HG03460 (cell line): ENCODE data around the gene CAVIN2.

Experiments
- ATAC-seq: cut with Tn5 transposase; IDR thresholded peaks from one replicate; pipeline ENCODE4 v1.9.1; 2021; ENCODE audit not compliant: unreplicated experiment

CAVIN2 gene

DNA sequence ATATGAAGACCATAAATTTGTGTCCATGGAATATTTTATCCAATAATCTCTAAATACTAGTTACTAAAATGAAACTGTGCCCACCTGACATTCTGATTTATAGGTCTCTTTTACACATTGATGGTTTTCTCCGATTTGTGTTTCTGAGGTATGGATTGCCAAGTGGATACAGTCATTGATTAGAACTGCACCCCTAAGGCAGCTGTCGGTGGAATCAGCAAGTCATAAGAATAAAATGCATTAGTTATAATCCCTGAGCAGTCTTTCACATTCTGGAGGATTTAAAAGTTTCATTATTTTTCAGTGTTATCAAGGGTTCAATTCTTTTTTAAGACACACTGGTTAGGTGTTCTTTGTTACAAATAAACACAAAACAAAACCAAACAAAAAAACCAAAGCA is 6.0 kb downstream of the CAVIN2 start:
- ATAC-seq = no peak

DNA sequence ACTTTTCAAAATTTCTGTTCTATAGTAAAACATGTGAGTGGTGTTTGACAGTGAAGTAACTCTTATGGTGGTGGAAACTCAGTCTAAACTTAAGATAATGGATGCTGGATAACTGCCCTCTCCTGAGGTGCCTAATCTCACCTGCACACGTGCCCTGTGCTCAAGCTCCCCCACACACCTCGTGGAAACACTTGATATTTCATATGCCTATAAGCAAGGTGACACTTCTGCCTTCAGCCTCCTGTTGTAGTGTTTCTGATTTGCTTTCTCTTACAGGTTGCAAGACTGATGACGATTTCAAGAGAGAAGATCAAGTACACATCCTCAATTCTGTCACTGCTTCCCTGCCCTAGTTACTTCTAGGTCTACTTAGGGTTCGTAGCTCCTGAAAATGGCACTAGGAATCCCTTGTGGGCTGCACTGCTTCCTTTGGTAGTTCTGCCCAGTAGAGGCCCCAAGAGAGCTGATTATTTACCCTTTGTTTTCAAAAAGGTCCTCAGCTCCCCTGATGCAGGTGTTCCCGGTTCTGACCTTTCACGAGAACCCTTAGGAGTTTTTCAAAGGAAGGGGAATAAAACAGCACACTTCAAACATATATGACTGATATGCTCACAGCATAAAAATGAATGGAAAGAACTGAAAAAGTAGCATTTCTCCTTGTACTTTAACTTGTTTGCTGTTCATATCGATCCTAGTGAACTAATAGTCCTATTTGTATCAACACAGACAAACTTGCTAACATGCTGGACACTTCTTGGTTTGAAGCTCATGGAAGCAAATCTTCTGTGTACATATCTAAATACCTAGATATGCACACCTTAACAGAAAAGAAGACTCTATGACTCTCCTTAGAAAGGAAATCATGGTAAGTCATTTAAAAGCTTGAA is 6.7 kb downstream of the CAVIN2 start:
- ATAC-seq = no peak

- no peak for ATAC-seq
These were observed 8.4 kb downstream of the CAVIN2 start for GRCh38 chr2:191838526-191838925.

DNA sequence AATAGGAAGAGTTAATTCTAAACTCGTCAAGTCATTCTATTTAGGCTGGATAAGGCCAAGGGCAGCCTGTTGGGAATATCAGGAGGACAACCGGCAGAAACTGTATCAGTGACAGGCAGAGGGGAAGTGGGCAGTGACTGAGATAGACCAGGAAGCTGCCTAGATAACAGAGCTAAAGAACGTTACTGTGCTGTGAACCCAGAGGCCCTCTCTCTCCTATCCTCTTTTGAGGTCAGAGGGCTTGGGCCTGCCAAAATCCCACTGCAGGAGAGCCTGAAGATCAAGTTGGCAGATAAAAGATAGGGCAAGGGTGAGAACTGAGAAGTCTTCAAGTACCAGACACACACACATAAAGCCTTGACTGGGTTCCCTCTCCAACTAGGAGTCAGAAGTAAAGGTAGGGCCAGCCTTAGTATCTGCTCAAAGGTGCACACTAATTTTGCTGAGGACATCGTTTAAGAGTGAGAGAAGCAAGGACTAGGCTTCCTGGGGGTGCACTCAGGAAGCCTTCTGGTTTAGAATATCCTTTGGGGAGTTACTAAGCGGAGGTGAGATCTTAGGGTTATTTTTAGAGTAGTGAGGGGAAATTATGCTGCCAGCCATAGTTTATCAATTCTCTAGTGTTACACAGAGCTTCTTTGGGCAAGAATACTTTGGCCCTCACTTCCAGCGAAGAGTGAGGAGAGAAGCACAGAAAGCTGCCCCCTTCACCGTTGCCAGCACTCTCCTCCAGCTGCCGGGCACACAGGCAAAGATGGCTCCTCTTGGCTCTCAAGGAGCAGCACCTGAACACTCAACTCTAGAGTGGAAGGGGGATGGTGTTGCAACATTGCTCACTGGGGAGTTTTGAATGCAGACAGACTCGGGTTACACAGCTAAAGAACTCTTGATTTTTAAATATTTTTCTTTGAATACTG is 9.8 kb downstream of the CAVIN2 start:
- ATAC-seq = peak; percentile 61

DNA sequence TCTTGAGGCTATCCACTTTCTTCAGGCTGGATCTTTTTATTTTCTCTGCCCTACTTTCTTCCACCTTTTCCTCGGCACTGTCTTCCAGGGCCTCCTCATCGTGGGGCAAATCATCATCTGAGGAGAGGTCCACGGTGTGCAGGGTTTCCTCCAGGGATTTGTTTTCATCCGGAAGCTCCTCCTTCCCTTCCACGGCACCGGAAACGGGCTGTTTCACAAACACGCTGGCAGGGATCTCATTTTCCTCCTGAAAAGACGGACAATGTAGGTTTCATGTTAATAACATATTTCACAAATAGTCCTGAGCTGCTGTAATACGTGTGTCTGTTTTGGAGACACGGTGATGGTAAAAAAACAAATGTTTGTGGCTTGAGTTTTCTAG is 10.4 kb downstream of the CAVIN2 start:
- no peak for ATAC-seq

DNA sequence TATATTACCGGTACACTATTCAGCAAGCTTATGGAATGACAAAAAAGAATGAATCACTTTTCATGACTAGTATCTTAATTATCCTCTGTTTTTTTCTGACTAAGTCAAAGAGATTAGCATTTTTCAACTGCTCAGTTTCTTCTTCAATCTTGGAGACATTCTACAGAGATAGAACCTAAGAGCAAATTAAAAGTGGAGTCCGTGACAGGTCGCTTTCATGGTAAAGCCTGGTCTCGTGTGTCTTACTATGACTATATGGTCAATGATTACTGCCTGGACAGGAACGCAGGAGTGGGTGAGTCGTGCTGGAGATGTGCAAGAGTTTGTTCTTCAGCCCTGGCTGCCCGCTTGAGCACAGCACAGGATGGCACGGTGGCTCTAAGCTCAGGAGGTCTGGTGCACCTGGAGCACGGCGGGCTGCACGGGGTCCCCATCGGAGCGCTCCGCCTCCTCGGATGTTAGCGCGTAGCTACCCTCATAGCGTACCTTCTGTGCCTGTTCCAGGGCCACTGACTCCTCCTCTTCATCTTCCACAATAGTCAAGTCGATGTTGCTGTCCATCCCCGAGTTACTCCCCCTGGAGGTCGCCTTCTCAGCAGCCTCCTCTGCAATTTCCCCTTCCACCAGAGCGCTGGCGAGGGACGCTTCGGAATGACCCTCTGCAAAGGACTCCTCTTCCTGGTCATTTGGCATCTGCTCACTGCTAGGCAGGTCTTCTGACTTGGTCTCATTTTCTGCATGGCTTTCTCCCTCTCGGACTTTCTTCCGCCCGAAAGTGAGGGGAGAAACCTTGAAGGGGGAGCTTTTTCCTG is 11.1 kb downstream of the CAVIN2 start:
- ATAC-seq = no peak

DNA sequence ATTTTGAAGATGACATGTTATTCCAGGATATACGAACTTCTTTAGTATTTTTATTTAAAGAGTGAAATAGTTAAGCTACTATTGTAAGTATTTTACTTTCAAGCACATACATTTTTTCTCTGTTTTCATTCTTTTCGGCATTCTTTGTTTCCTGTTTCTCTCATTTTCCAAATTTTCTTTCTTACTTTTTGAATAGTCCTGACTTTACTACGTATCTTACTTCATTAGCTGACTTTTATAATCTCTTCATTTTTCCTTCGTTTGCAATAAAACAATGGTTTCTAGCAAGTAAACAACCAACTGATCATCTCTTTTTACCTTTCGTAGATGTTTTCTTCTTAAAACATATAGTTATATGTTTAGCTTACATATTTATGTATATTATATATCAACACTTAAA is 11.8 kb downstream of the CAVIN2 start:
- ATAC-seq = no peak

DNA sequence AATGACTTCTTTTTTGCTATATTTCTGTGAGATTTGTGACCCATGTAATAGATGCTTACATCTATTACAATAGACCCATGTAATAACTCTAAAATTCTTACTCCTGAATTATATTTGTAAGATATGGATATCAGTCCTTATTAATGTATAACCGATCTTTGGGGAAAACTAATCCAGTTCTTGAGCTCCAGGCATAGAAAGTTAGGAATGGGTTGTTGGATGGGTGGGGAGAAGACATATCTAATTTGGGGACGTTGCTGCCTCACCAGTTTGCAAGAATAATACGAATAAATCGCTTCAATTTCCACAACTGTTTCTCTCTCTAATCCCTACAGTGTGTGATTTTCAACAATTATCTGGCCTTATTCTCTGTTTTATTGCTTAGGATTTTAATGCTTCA is 13.5 kb downstream of the CAVIN2 start:
- ATAC-seq = no peak

DNA sequence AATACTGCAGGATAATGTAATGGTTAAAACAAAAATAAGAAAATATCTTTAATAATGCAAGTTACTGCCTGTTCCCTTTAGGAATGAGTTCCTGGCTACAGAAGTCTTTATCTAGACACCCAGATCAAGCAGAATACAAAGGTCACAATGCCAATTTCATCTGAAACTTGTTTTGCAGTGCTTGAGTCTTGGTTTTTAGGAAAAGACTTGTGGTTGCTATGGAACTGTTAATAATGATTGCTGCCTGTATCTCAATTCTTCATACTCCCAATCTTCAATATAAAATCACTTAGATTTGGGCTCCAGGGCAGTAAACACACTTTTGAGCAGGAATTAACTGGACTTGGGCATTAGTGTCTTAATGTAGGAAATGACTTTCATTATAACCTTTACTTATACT is 14.2 kb downstream of the CAVIN2 start:
- ATAC-seq = no peak

DNA sequence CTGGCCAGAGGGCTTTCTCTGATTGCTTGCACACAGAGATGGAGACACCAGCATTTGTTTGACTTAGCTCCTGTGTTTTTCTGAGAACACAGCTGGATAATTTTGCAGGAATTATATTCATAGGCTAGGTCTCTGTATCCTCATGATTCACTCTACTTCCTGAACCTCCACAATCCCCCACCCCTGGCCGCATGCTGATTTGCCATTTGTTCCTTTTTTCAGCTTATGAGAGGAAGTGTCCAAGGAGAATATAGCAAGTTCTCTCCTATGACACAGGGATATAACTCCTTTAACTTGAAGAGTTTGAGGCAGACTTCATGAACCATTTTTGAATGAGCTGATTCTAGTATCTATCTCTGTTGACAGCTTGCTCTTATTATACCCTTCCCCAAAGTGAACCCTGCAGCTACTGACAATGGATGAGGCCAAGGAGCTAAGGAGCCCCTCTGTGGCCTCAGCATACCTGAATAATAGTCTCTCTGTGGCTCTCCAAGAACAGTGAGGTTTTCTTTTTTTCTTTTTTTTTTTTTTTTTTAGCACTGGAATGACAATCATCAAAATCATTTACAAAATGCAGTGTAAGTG is 15.4 kb downstream of the CAVIN2 start:
- no peak for ATAC-seq

- ATAC-seq = no peak
These were observed 22.5 kb downstream of the CAVIN2 start for GRCh38 chr2:191824398-191824797.

DNA sequence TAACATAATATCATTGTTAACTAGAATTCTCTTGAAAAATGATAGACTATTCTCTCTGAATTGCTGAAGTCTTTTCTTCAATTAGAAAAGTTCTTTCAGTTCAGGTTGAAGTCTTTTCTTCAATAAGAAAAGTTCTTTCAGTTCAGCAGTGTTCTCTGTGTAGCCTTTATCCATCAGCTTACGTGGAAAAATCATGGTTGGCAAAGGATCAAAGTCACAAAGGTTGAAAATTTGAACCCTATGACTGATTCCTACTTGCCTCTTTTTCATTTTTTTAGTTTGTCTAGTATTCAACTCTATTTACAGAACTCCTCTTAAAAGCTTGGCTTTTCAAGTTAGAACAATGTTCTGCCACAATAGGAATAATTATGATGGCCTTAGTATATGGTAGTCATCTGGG is 25.8 kb downstream of the CAVIN2 start:
- no peak for ATAC-seq

GRCh38 chr2:191818725-191819350 is 28.1 kb downstream of the CAVIN2 start:
- ATAC-seq = no peak

- ATAC-seq = no peak
These were observed 28.8 kb downstream of the CAVIN2 start for GRCh38 chr2:191818133-191818532.

DNA sequence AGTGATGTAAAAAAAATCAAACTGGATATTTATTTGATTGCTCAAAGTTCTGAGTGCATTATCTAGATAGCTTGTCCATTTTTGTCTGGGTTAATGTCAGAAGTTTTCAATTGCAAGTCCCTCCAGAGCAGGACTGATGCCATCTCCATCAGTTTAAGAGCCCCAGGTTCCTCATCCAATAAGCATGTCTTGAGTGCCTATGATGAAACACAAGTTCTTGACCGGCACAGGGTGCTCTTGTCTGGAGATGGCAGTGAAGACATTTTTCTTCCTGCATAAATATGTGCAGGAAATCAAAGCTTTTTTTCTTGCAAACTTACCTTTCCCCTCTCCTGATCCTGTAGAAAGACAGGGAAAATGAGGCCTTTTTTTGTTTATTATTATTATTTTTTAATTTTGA is 31.9 kb downstream of the CAVIN2 start:
- ATAC-seq = no peak

DNA sequence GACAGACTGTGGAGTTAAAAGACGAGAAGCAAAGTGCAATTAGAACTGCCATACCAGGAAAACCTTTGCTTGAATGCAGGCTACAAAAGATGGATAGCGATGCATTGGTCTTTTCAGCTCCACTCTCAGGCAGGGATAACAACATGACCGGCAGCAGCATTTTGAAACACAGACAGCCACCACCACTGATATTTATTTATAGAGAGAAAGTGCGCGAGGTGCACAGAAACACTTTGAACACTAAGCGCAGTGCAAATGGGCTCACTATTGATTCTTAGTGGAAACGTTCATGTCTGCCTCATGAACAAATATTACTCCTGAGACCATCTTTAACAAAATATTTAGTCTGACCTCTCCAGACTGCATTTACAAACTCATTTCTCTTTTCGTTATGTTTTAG is 32.9 kb downstream of the CAVIN2 start:
- ATAC-seq = no peak

DNA sequence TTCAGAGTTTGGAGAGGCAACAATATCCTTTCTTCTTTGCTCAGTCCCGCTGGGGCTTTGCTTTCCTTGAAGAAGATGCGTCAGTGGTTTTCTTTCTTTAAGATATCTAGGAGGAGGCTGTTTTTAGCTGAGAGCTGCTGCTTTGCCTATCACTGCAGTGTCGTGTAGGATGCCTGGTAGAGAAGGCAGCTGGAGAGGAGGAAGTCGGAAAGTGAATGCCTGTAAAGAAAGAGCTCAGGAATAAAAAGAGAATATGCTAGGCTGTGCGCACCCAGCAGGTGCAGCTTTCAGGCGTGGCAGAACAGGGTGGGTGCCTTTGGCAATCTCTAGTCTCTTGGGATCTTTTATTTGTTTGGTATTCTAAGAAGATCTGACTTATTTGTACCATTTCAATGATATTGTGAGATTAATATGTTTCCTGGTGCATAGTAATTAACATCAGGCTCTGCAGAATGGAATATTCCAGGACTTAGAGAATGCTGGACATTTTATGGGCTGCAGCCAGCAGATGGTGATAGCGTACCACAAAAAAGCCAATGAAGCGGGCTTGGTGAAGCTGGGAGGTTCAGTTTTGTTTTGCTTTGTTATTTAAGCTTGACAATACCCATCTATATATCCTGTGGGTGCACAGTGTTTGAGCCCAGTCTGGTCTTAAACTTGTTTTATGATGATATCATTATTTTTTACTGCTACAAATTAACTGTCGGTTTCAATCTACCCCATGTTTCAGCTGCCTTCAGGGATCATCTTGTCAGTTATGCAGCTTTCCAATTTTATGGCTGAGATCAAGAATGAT is 34.9 kb downstream of the CAVIN2 start:
- no peak for ATAC-seq

- ATAC-seq = no peak
These were observed 40.5 kb downstream of the CAVIN2 start for GRCh38 chr2:191806396-191806795.

DNA sequence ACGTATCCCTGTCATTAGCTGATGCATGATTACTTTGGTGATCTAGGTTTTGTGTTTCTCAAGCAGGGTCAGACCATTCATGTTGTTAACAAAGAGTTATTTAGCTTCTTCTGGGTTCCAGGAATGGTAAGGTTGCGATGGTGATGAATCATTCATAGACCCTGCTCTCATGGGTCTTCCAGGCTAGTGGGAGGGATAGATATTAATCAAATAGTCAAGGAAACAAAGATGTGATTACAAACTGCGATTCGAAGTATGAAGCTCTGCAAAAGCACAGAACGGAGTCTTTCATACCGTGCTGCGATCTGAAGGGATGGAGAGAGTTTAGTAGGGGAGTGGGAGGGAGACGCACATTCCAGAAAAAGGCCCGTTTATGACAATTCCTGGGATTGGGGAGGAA is 42.1 kb downstream of the CAVIN2 start:
- no peak for ATAC-seq

GRCh38 chr2:191803007-191803406 is 43.9 kb downstream of the CAVIN2 start:
- no peak for ATAC-seq
